WTC11 (cell line): ENCODE data around the gene MRPL20.

ENCODE experiments used
- CREB1 ChIP-seq: sonication (generic); formaldehyde crosslinking; IDR thresholded peaks from 2 replicates; pipeline ENCODE4 v1.8.0; 2023; ENCODE audit warnings: mild to moderate bottlenecking, missing genetic modification reagents
- FOXP1 ChIP-seq: sonication (generic); formaldehyde crosslinking; IDR thresholded peaks from 2 replicates; pipeline ENCODE4 v1.8.0; 2022; ENCODE audit warnings: missing genetic modification reagents, mild to moderate bottlenecking, moderate library complexity, borderline replicate concordance
- JUN ChIP-seq: sonication (generic); formaldehyde crosslinking; IDR thresholded peaks from 2 replicates; pipeline ENCODE4 v1.8.0; 2023; ENCODE audit warnings: mild to moderate bottlenecking, missing genetic modification reagents
- KAT7 ChIP-seq: sonication (generic); formaldehyde crosslinking; IDR thresholded peaks from 2 replicates; pipeline ENCODE4 v1.8.1; 2023; ENCODE audit warnings: missing genetic modification reagents, mild to moderate bottlenecking, borderline replicate concordance
- ZNF263 ChIP-seq: sonication (generic); formaldehyde crosslinking; IDR thresholded peaks from 2 replicates; pipeline ENCODE4 v1.8.1; 2022; ENCODE audit warnings: low read depth, mild to moderate bottlenecking, moderate library complexity, missing genetic modification reagents
- TF ChIP-seq, protein P1 (sequence below): sonication (generic); formaldehyde crosslinking; IDR thresholded peaks from 2 replicates; pipeline ENCODE4 v1.8.1; 2023; ENCODE audit warnings: mild to moderate bottlenecking, missing genetic modification reagents, moderate library complexity
- TF ChIP-seq, protein P2 (sequence below): sonication (generic); formaldehyde crosslinking; IDR thresholded peaks from 2 replicates; pipeline ENCODE4 v1.8.0; 2022; ENCODE audit warnings: mild to moderate bottlenecking, missing genetic modification reagents
- TF ChIP-seq, protein P3 (sequence below): fragments of 200-600 bp; IDR thresholded peaks from 2 replicates; pipeline ENCODE4 v1.8.0; 2022; ENCODE audit warnings: antibody characterized with exemption
- TF ChIP-seq, protein P4 (sequence below): sonication (generic); formaldehyde crosslinking; IDR thresholded peaks from 2 replicates; pipeline ENCODE4 v1.8.0; 2023; ENCODE audit warnings: mild to moderate bottlenecking, missing genetic modification reagents
- TF ChIP-seq, protein P5 (sequence below): sonication (generic); formaldehyde crosslinking; IDR thresholded peaks from 2 replicates; pipeline ENCODE4 v1.8.0; 2022; ENCODE audit warnings: mild to moderate bottlenecking, missing genetic modification reagents
- TF ChIP-seq, protein P6 (sequence below): fragments of 250-450 bp; sonication (Bioruptor Pico); IDR thresholded peaks from 2 replicates; pipeline ENCODE4 v2.1.2; 2022; ENCODE audit warnings: mild to moderate bottlenecking, moderate library complexity
- TF ChIP-seq, protein P7 (sequence below): sonication (generic); formaldehyde crosslinking; IDR thresholded peaks from 2 replicates; pipeline ENCODE4 v1.8.0; 2022; ENCODE audit warnings: mild to moderate bottlenecking, missing genetic modification reagents
- TF ChIP-seq, protein P8 (sequence below): sonication (generic); formaldehyde crosslinking; conservative IDR thresholded peaks from 2 replicates; pipeline ENCODE4 v1.8.1; 2023; ENCODE audit warnings: mild to moderate bottlenecking, low read depth, missing genetic modification reagents, moderate library complexity

DNA sequence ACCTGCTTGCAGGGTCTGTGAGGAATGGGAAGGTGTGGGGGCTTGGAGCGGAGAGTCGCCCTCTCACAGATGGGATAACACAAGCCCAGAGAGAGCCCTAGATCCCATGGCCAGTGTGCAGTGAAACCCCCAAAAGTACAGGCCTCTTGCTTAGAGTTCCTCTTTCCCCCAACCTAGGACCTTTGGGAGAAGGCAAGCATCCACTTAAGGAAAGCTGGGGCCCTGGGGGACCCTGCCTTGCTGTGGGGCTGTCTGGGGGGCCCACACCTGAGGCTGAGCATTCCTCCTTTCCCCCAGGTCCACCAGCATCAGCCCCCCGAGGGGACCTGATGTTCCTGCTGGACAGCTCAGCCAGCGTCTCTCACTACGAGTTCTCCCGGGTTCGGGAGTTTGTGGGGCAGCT lies 29.5 kb upstream of the MRPL20 start:
- TF ChIP-seq KAT7 (CRISPR knock-in tag) (no peak), FOXP1 (CRISPR knock-in tag) (no peak; the same call in 1 of the 2 replicates), CREB1 (no peak), JUN (CRISPR knock-in tag) (no peak), ZNF263 (CRISPR knock-in tag) (no peak)
- TF ChIP-seq, protein P1, sequence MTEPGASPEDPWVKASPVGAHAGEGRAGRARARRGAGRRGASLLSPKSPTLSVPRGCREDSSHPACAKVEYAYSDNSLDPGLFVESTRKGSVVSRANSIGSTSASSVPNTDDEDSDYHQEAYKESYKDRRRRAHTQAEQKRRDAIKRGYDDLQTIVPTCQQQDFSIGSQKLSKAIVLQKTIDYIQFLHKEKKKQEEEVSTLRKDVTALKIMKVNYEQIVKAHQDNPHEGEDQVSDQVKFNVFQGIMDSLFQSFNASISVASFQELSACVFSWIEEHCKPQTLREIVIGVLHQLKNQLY (CRISPR knock-in tag) = no peak
- TF ChIP-seq, protein P2, sequence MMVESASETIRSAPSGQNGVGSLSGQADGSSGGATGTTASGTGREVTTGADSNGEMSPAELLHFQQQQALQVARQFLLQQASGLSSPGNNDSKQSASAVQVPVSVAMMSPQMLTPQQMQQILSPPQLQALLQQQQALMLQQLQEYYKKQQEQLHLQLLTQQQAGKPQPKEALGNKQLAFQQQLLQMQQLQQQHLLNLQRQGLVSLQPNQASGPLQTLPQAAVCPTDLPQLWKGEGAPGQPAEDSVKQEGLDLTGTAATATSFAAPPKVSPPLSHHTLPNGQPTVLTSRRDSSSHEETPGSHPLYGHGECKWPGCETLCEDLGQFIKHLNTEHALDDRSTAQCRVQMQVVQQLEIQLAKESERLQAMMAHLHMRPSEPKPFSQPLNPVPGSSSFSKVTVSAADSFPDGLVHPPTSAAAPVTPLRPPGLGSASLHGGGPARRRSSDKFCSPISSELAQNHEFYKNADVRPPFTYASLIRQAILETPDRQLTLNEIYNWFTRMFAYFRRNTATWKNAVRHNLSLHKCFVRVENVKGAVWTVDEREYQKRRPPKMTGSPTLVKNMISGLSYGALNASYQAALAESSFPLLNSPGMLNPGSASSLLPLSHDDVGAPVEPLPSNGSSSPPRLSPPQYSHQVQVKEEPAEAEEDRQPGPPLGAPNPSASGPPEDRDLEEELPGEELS (CRISPR knock-in tag) = no peak
- TF ChIP-seq, protein P3, sequence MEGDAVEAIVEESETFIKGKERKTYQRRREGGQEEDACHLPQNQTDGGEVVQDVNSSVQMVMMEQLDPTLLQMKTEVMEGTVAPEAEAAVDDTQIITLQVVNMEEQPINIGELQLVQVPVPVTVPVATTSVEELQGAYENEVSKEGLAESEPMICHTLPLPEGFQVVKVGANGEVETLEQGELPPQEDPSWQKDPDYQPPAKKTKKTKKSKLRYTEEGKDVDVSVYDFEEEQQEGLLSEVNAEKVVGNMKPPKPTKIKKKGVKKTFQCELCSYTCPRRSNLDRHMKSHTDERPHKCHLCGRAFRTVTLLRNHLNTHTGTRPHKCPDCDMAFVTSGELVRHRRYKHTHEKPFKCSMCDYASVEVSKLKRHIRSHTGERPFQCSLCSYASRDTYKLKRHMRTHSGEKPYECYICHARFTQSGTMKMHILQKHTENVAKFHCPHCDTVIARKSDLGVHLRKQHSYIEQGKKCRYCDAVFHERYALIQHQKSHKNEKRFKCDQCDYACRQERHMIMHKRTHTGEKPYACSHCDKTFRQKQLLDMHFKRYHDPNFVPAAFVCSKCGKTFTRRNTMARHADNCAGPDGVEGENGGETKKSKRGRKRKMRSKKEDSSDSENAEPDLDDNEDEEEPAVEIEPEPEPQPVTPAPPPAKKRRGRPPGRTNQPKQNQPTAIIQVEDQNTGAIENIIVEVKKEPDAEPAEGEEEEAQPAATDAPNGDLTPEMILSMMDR = no peak
- TF ChIP-seq, protein P4, sequence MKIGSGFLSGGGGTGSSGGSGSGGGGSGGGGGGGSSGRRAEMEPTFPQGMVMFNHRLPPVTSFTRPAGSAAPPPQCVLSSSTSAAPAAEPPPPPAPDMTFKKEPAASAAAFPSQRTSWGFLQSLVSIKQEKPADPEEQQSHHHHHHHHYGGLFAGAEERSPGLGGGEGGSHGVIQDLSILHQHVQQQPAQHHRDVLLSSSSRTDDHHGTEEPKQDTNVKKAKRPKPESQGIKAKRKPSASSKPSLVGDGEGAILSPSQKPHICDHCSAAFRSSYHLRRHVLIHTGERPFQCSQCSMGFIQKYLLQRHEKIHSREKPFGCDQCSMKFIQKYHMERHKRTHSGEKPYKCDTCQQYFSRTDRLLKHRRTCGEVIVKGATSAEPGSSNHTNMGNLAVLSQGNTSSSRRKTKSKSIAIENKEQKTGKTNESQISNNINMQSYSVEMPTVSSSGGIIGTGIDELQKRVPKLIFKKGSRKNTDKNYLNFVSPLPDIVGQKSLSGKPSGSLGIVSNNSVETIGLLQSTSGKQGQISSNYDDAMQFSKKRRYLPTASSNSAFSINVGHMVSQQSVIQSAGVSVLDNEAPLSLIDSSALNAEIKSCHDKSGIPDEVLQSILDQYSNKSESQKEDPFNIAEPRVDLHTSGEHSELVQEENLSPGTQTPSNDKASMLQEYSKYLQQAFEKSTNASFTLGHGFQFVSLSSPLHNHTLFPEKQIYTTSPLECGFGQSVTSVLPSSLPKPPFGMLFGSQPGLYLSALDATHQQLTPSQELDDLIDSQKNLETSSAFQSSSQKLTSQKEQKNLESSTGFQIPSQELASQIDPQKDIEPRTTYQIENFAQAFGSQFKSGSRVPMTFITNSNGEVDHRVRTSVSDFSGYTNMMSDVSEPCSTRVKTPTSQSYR (CRISPR knock-in tag) = no peak
- TF ChIP-seq, protein P5, sequence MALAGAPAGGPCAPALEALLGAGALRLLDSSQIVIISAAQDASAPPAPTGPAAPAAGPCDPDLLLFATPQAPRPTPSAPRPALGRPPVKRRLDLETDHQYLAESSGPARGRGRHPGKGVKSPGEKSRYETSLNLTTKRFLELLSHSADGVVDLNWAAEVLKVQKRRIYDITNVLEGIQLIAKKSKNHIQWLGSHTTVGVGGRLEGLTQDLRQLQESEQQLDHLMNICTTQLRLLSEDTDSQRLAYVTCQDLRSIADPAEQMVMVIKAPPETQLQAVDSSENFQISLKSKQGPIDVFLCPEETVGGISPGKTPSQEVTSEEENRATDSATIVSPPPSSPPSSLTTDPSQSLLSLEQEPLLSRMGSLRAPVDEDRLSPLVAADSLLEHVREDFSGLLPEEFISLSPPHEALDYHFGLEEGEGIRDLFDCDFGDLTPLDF (CRISPR knock-in tag) = no peak
- TF ChIP-seq, protein P6, sequence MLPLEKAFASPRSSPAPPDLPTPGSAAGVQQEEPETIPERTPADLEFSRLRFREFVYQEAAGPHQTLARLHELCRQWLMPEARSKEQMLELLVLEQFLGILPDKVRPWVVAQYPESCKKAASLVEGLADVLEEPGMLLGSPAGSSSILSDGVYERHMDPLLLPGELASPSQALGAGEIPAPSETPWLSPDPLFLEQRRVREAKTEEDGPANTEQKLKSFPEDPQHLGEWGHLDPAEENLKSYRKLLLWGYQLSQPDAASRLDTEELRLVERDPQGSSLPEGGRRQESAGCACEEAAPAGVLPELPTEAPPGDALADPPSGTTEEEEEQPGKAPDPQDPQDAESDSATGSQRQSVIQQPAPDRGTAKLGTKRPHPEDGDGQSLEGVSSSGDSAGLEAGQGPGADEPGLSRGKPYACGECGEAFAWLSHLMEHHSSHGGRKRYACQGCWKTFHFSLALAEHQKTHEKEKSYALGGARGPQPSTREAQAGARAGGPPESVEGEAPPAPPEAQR (CRISPR knock-in tag) = no peak
- TF ChIP-seq, protein P7, sequence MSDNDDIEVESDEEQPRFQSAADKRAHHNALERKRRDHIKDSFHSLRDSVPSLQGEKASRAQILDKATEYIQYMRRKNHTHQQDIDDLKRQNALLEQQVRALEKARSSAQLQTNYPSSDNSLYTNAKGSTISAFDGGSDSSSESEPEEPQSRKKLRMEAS = no peak
- TF ChIP-seq, protein P8, sequence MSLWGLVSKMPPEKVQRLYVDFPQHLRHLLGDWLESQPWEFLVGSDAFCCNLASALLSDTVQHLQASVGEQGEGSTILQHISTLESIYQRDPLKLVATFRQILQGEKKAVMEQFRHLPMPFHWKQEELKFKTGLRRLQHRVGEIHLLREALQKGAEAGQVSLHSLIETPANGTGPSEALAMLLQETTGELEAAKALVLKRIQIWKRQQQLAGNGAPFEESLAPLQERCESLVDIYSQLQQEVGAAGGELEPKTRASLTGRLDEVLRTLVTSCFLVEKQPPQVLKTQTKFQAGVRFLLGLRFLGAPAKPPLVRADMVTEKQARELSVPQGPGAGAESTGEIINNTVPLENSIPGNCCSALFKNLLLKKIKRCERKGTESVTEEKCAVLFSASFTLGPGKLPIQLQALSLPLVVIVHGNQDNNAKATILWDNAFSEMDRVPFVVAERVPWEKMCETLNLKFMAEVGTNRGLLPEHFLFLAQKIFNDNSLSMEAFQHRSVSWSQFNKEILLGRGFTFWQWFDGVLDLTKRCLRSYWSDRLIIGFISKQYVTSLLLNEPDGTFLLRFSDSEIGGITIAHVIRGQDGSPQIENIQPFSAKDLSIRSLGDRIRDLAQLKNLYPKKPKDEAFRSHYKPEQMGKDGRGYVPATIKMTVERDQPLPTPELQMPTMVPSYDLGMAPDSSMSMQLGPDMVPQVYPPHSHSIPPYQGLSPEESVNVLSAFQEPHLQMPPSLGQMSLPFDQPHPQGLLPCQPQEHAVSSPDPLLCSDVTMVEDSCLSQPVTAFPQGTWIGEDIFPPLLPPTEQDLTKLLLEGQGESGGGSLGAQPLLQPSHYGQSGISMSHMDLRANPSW (CRISPR knock-in tag) = no peak
